NCI-H2196 treated with DMSO at 0.1 percent for 48 hours (cell line): Measurements from ENCODE around the gene DNAJC3.
"Not testable (repeated sequence)": the region's sequence is repeated elsewhere in the genome, so short reads cannot be mapped to it uniquely, and the experiment has no call there.

Experiments used
- DNase-seq: peaks from one replicate; lab custom pipeline; 2025; ENCODE audit not compliant: unreplicated experiment; lab: John Stamatoyannopoulos, UW

The DNAJC3 gene

GRCh38 chr13:95671597-95671996 is 5.3 kb upstream of the DNAJC3 start:
- DNase-seq: no peak

GRCh38 chr13:95676105-95676761 is 706 bp upstream of the DNAJC3 start:
- no peak for DNase-seq

GRCh38 chr13:95677564-95678266 is 776 bp downstream of the DNAJC3 start:
- no peak for DNase-seq

GRCh38 chr13:95678967-95679366 is 2.0 kb downstream of the DNAJC3 start:
- DNase-seq: no peak

- no peak for DNase-seq
Measured at GRCh38 chr13:95679722-95680121, 2.8 kb downstream of the DNAJC3 start.

GRCh38 chr13:95684418-95684817 is 7.5 kb downstream of the DNAJC3 start:
- no peak for DNase-seq

GRCh38 chr13:95684960-95685359 is 8.0 kb downstream of the DNAJC3 start:
- not testable (repeated sequence) for DNase-seq

GRCh38 chr13:95689582-95689926 is 12.6 kb downstream of the DNAJC3 start:
- DNase-seq: no peak

- not testable (repeated sequence) for DNase-seq
Measured at GRCh38 chr13:95690986-95691385, 14.0 kb downstream of the DNAJC3 start.

GRCh38 chr13:95697052-95697680 is 20.2 kb downstream of the DNAJC3 start:
- DNase-seq: no peak

- DNase-seq: no peak
Measured at GRCh38 chr13:95698047-95698749, 21.3 kb downstream of the DNAJC3 start.

- no peak for DNase-seq
Measured at GRCh38 chr13:95703576-95703975, 26.6 kb downstream of the DNAJC3 start.

- DNase-seq: no peak
Measured at GRCh38 chr13:95704510-95704909, 27.6 kb downstream of the DNAJC3 start.

GRCh38 chr13:95706356-95706755 is 29.4 kb downstream of the DNAJC3 start:
- no peak for DNase-seq

- DNase-seq: no peak
Measured at GRCh38 chr13:95707035-95707434, 30.1 kb downstream of the DNAJC3 start.

GRCh38 chr13:95707442-95708390 is 30.8 kb downstream of the DNAJC3 start:
- DNase-seq: no peak

GRCh38 chr13:95708391-95708774 is 31.4 kb downstream of the DNAJC3 start:
- no peak for DNase-seq

- no peak for DNase-seq
Measured at GRCh38 chr13:95708811-95709500, 32.0 kb downstream of the DNAJC3 start.

- DNase-seq: no peak
Measured at GRCh38 chr13:95710313-95710712, 33.4 kb downstream of the DNAJC3 start.

GRCh38 chr13:95712846-95713245 is 35.9 kb downstream of the DNAJC3 start:
- DNase-seq: not testable (repeated sequence)
